Epithelial cell of proximal tubule (primary cell): ENCODE data around the gene FOXO6. TPM values are rescaled to one million over a fixed set of nuclear protein-coding genes. Genes with fewer than 3 reads are reported as not detected.

Experiments
- DNase-seq: peaks from one replicate; pipeline ENCODE4 v3.0.0-alpha.2; 2011; ENCODE audit warnings: low read depth
- H3K4me3 ChIP-seq: 2 replicates; pipeline ENCODE4 v1.5.1; 2011; ENCODE audit warnings: low read depth, mild to moderate bottlenecking, low read length
- CTCF ChIP-seq: conservative IDR thresholded peaks from 2 replicates; pipeline ENCODE4 v1.5.1; 2012; ENCODE audit warnings: low read depth, mild to moderate bottlenecking, low read length
- total RNA-seq: library from RNA; depleted of rRNA; stranded (reverse); fragments of >200 nt; gene quantifications from 2 replicates; pipeline ENCODE4 v1.2.3, GENCODE V29; 2015

Gene FOXO6
- total RNA-seq, 1 donor from 2014 or later: 0.52 TPM

DNA sequence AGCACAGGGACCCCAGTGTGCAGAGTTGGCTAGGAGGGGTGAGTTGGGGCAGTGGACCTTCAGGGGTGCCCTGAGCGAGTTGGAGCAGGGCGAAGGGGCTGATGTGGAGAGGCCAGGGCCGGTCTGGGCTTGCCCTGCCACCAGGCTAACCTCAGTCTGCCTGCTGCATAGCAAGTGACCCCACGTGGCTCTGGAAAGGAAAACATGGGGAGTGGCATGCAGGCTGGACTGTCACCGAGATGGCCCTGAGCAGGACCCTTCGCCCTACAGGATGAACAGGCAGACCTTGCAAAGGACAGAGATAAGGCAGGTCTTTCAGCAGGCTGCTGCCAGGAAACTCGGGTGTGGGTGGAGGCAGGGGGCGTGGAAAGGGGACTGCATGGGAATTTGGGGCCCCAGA is 51.5 kb downstream of the FOXO6 start:
- DNase-seq: no peak
- TF ChIP-seq CTCF: no peak

DNA sequence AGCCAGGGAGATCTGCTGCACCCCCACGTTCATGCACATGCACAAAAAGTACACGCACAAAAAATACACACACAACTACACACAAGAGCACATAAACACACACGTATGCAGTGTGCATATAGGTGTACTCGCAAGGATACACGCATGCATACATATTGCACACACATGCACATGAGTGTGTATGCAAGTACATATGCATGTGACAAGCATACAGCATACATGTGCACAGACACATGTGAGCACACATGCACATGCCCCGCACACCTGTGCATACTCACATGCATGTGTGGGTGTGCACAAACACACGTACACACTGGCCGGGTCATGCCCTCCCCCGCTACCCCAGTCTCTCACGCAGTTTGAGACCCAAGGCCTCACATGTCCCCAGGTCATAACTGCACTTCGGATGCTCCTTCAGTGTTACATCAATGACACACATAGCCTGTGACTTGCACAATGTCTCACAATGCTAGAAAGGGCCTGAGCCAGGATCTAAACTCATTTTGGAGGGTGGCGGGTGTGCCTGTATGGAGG is 52.6 kb downstream of the FOXO6 start:
- no peak overlapping the region for H3K4me3 ChIP-seq
- no peak for TF ChIP-seq CTCF
- no peak for DNase-seq

More for the DNA sequence above, 51.5 kb downstream of the FOXO6 start:
- H3K4me3 ChIP-seq: no peak overlapping the region

DNA sequence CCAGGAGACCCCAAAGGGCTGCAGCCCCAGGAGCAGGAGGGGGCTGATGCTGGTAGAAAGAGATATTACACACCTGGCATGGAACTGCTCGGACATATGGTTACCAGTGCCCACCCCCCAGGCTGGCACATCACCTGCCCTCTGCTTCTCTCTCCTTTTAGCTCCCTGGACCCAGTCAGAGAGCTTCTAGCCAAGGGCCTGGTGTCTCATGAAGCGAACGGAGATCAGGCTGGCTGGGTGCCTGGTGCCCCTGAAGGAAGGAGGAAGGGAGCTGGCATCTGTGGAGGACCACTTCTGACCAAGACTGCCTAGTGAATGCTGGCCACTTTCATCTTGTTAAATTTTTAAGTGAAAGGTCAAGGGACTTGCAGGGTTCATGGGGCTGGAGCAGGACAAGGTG is 53.1 kb downstream of the FOXO6 start:
- DNase-seq: no peak
- no peak overlapping the region for H3K4me3 ChIP-seq
- no peak for TF ChIP-seq CTCF

DNA sequence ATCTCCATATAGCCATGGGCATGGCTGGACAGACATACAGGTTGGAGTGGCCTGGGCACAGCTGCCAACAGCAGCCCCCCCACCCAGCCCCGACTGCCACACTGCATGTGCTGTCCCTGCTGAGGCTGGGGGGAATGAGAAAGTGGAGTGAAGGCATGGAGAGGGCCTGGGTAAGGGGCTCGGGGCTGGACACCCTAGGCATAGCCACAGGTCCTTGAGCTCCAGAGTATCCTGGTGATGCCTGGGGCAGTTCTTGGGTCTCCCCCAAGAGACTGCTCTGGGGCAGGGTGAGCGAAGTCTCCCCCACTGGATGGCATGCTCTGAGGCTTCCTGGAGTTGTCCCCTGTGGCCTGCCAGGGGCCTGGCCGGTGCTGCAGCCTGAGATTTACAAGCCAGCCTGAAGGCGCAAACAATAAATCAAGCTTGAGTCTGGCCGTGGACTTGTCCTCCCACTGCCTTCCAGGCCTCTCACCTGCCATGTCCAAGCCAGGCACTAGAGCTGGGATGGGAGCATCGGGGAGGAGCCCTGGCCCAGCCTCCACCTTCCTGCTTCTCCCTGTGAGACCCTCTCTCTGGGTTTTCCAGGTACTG is 53.6 kb downstream of the FOXO6 start:
- DNase-seq: no peak

GRCh38 chr1:41416081-41416480 is 54.8 kb downstream of the FOXO6 start:
- TF ChIP-seq CTCF: no peak
- H3K4me3 ChIP-seq: no peak overlapping the region
- no peak for DNase-seq

More for the DNA sequence above, 53.6 kb downstream of the FOXO6 start:
- H3K4me3 ChIP-seq: no peak overlapping the region
- TF ChIP-seq CTCF: no peak

GRCh38 chr1:41416552-41417334 is 55.5 kb downstream of the FOXO6 start:
- no peak overlapping the region for H3K4me3 ChIP-seq
- DNase-seq: no peak
- TF ChIP-seq CTCF: peak; percentile 92

- DNase-seq: no peak
Observed at GRCh38 chr1:41417335-41417682, 56.1 kb downstream of the FOXO6 start.

More at GRCh38 chr1:41417335-41417682, 56.1 kb downstream of the FOXO6 start:
- TF ChIP-seq CTCF: no peak
- H3K4me3 ChIP-seq: no peak overlapping the region
